WTC11 (cell line): ENCODE measurements around the gene IFT20. TPM values are rescaled to one million over a fixed set of nuclear protein-coding genes. Genes with fewer than 3 reads are reported as not detected.
A peak's percentile ranks its signal among the peaks of the same experiment; 100 is the strongest.

ENCODE experiments used
- ATAC-seq: fragments of 200-7000 bp; cut with Tn5 transposase; 2 replicates; pipeline ENCODE4 v1.10.0; 2021; ENCODE audit warnings: mild to moderate bottlenecking, moderate library complexity
- CTCF ChIA-PET: fragments of 300-600 bp; sonication (Branson Sonifier 250); formaldehyde crosslinking; loops from one replicate; lab custom pipeline; 2021; ENCODE audit warnings: antibody characterized with exemption; lab: Charles Lee
- POLR2A ChIA-PET: fragments of 350-600 bp; sonication (Branson Sonifier 250); formaldehyde crosslinking; loops from one replicate; lab custom pipeline; 2021; ENCODE audit warnings: antibody characterized with exemption; lab: Charles Lee
- DNase-seq: peaks from one replicate; pipeline ENCODE4 v3.0.0; 2021; ENCODE audit warnings: low spot score
- H3K27ac Mint-ChIP-seq: 2 replicates; pipeline ENCODE4 v1.8.0; 2021; ENCODE audit warnings: mixed read lengths
- H3K27me3 Mint-ChIP-seq: 2 replicates; pipeline ENCODE4 v1.8.0; 2021; ENCODE audit warnings: low read depth, mild to moderate bottlenecking, moderate library complexity, mixed read lengths
- H3K36me3 Mint-ChIP-seq: 2 replicates; pipeline ENCODE4 v1.8.0; 2021; ENCODE audit warnings: mixed read lengths
- H3K4me1 Mint-ChIP-seq: 2 replicates; pipeline ENCODE4 v1.8.0; 2022; ENCODE audit warnings: mixed read lengths
- H3K4me3 Mint-ChIP-seq: 2 replicates; pipeline ENCODE4 v1.8.0; 2021; ENCODE audit warnings: mild to moderate bottlenecking, moderate library complexity, mixed read lengths
- H3K9me3 Mint-ChIP-seq: 2 replicates; pipeline ENCODE4 v1.8.0; 2021; ENCODE audit warnings: mixed read lengths
- CBFB ChIP-seq: sonication (generic); formaldehyde crosslinking; IDR thresholded peaks from 2 replicates; pipeline ENCODE4 v1.8.1; 2022; ENCODE audit warnings: mild to moderate bottlenecking, low read depth, missing genetic modification reagents
- CREB1 ChIP-seq: sonication (generic); formaldehyde crosslinking; IDR thresholded peaks from 2 replicates; pipeline ENCODE4 v1.8.0; 2023; ENCODE audit warnings: mild to moderate bottlenecking, missing genetic modification reagents
- ELF4 ChIP-seq: sonication (generic); formaldehyde crosslinking; IDR thresholded peaks from 2 replicates; pipeline ENCODE4 v1.8.1; 2022; ENCODE audit warnings: low read depth, mild to moderate bottlenecking, moderate library complexity, missing genetic modification reagents
- ESRRA ChIP-seq: sonication (generic); formaldehyde crosslinking; IDR thresholded peaks from 2 replicates; pipeline ENCODE4 v1.8.1; 2022; ENCODE audit warnings: mild to moderate bottlenecking, missing genetic modification reagents, borderline replicate concordance
- GABPB1 ChIP-seq: sonication (generic); formaldehyde crosslinking; IDR thresholded peaks from 2 replicates; pipeline ENCODE4 v1.8.1; 2023; ENCODE audit warnings: mild to moderate bottlenecking, missing genetic modification reagents
- HMGA2 ChIP-seq: fragments of 250-450 bp; sonication (Bioruptor Pico); IDR thresholded peaks from 2 replicates; pipeline ENCODE4 v1.4.0; 2021; ENCODE audit warnings: mild to moderate bottlenecking, moderate library complexity
- JAZF1 ChIP-seq: fragments of 250-450 bp; sonication (Bioruptor Pico); IDR thresholded peaks from 2 replicates; pipeline ENCODE4 v1.9.0; 2021; ENCODE audit warnings: moderate library complexity, mild to moderate bottlenecking, inconsistent platforms
- JUN ChIP-seq: sonication (generic); formaldehyde crosslinking; IDR thresholded peaks from 2 replicates; pipeline ENCODE4 v1.8.0; 2023; ENCODE audit warnings: mild to moderate bottlenecking, missing genetic modification reagents
- NFE2L1 ChIP-seq: sonication (generic); formaldehyde crosslinking; IDR thresholded peaks from 2 replicates; pipeline ENCODE4 v1.8.1; 2023; ENCODE audit warnings: missing genetic modification reagents
- NR3C1 ChIP-seq: sonication (generic); formaldehyde crosslinking; conservative IDR thresholded peaks from 2 replicates; pipeline ENCODE4 v1.8.1; 2023; ENCODE audit warnings: low read depth, mild to moderate bottlenecking, missing genetic modification reagents
- PRRX2 ChIP-seq: fragments of 250-450 bp; sonication (Bioruptor Pico); IDR thresholded peaks from 2 replicates; pipeline ENCODE4 v1.8.0; 2021; ENCODE audit warnings: mild to moderate bottlenecking
- SMAD4 ChIP-seq: sonication (generic); formaldehyde crosslinking; IDR thresholded peaks from 2 replicates; pipeline ENCODE4 v1.8.0; 2022; ENCODE audit warnings: mild to moderate bottlenecking, missing genetic modification reagents
- SOX15 ChIP-seq: fragments of 250-450 bp; sonication (Bioruptor Pico); IDR thresholded peaks from 2 replicates; pipeline ENCODE4 v1.9.0; 2021; ENCODE audit warnings: mild to moderate bottlenecking
- ZBTB21 ChIP-seq: sonication (generic); formaldehyde crosslinking; IDR thresholded peaks from 2 replicates; pipeline ENCODE4 v1.8.1; 2023; ENCODE audit warnings: mild to moderate bottlenecking, missing genetic modification reagents, borderline replicate concordance
- ZNF396 ChIP-seq: fragments of 250-450 bp; sonication (Bioruptor Pico); IDR thresholded peaks from 2 replicates; pipeline ENCODE4 v1.8.0; 2021; ENCODE audit warnings: mild to moderate bottlenecking, moderate library complexity, borderline replicate concordance
- total RNA-seq: library from RNA; stranded (reverse); gene quantifications from 3 replicates; pipeline ENCODE4 v1.2.3, GENCODE V29; 2021
- TF ChIP-seq, protein P1 (sequence below): sonication (generic); formaldehyde crosslinking; IDR thresholded peaks from 2 replicates; pipeline ENCODE4 v1.8.0; 2023; ENCODE audit warnings: missing genetic modification reagents, mild to moderate bottlenecking, borderline replicate concordance
- TF ChIP-seq, protein P2 (sequence below): sonication (generic); formaldehyde crosslinking; IDR thresholded peaks from 2 replicates; pipeline ENCODE4 v1.8.0; 2022; ENCODE audit warnings: mild to moderate bottlenecking, missing genetic modification reagents
- TF ChIP-seq, protein P3 (sequence below): sonication (generic); formaldehyde crosslinking; IDR thresholded peaks from 2 replicates; pipeline ENCODE4 v1.8.0; 2023; ENCODE audit warnings: missing genetic modification reagents
- TF ChIP-seq, protein P4 (sequence below): sonication (generic); formaldehyde crosslinking; IDR thresholded peaks from 2 replicates; pipeline ENCODE4 v1.8.0; 2023; ENCODE audit warnings: mild to moderate bottlenecking, missing genetic modification reagents
- TF ChIP-seq, protein P5 (sequence below): sonication (generic); formaldehyde crosslinking; IDR thresholded peaks from 2 replicates; pipeline ENCODE4 v1.8.1; 2023; ENCODE audit warnings: mild to moderate bottlenecking, moderate library complexity, missing genetic modification reagents
- TF ChIP-seq, protein P6 (sequence below): sonication (generic); formaldehyde crosslinking; IDR thresholded peaks from 2 replicates; pipeline ENCODE4 v1.8.1; 2023; ENCODE audit warnings: mild to moderate bottlenecking, missing genetic modification reagents, moderate library complexity

Gene IFT20
- total RNA-seq, 1 experiment from 2014 or later = 17.6 TPM

DNA sequence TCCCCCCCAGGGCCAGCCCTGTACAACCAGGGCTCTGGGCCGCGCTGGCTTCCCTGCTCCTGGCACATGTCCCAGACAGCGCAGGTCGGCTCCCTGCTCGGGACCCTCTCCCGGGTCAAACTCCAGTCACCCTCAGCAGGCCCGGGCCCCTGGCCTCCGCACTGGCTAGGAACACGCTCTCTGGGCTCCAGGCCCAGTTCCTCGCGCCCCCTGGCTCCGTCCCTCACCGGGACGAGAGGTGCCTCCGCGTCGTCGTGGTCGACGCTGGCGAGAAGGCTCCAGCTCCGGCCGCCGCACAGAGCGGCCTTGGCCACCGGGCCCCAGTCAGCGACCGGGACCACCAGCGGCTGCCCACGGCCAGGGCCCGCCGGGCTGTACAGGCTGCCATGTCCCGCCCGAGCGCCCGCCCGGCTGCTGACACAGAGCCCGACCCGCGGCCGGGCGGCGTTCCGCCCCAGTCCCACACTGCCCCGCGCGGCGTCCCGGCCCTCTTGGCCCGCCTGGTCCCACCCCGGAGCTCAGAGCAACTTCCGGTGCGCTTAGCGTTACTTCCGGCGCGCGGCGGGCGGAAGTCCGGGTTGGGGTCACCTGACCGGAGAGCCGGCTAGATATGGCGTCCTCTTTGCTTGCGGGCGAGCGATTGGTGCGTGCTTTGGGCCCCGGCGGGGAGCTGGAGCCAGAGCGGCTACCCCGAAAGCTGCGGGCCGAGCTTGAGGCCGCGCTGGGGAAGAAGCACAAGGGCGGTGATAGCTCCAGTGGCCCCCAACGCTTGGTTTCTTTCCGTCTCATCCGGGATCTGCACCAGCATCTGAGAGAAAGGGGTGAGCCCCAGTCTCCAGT is 22.0 kb upstream of the IFT20 start, which contains the start of gene POLDIP2 (continued):
- TF ChIP-seq, protein P1, sequence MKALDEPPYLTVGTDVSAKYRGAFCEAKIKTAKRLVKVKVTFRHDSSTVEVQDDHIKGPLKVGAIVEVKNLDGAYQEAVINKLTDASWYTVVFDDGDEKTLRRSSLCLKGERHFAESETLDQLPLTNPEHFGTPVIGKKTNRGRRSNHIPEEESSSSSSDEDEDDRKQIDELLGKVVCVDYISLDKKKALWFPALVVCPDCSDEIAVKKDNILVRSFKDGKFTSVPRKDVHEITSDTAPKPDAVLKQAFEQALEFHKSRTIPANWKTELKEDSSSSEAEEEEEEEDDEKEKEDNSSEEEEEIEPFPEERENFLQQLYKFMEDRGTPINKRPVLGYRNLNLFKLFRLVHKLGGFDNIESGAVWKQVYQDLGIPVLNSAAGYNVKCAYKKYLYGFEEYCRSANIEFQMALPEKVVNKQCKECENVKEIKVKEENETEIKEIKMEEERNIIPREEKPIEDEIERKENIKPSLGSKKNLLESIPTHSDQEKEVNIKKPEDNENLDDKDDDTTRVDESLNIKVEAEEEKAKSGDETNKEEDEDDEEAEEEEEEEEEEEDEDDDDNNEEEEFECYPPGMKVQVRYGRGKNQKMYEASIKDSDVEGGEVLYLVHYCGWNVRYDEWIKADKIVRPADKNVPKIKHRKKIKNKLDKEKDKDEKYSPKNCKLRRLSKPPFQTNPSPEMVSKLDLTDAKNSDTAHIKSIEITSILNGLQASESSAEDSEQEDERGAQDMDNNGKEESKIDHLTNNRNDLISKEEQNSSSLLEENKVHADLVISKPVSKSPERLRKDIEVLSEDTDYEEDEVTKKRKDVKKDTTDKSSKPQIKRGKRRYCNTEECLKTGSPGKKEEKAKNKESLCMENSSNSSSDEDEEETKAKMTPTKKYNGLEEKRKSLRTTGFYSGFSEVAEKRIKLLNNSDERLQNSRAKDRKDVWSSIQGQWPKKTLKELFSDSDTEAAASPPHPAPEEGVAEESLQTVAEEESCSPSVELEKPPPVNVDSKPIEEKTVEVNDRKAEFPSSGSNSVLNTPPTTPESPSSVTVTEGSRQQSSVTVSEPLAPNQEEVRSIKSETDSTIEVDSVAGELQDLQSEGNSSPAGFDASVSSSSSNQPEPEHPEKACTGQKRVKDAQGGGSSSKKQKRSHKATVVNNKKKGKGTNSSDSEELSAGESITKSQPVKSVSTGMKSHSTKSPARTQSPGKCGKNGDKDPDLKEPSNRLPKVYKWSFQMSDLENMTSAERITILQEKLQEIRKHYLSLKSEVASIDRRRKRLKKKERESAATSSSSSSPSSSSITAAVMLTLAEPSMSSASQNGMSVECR = no peak; the same call in 1 of the 2 replicates
- no peak for TF ChIP-seq CBFB
- peak; percentile 95 for TF ChIP-seq GABPB1 (CRISPR knock-in tag)
- TF ChIP-seq NR3C1 (CRISPR knock-in tag) = 0 out of 2 replicates have a peak, but pooled peaks have one; percentile 20
- TF ChIP-seq NFE2L1 (CRISPR knock-in tag) = no peak
- no peak for TF ChIP-seq JAZF1

DNA sequence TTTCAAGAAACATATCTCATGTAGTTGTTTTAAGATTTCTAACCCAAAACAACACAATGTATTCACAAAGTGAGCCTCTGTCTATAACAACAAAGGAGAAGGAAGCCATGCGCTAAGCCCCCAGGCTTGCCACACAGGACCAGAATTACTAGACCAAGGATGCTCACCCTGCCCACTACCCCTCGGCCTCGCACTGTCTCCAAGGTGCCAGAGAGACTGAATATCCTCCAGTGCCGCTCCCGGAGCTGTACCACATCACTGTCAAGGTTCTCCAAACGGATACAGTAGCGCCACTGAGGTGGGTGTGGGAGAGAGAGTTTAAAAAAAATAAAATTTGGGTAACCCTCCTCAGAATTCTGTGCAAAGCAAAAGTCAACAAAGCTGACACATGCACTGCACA is 15.0 kb upstream of the IFT20 start:
- Mint-ChIP-seq H3K9me3 (no peaks in the 10 kb centered on the region), H3K27ac (no peak overlapping the region), H3K27me3 (no peaks in the 10 kb centered on the region), H3K4me1 (peaks cover 6% of the 10 kb centered on the region; the same call in 1 of the 2 replicates), H3K4me3 (no peak overlapping the region), H3K36me3 (peaks cover 70% of the 10 kb centered on the region)
- no peak for ATAC-seq
- ChIA-PET CTCF (interaction anchor here (1.0 kb wide), 1 partner anchor 15 kb away, joined by 3 read pairs; the partner anchor contains the start of genes IFT20 and TNFAIP1), POLR2A (no interaction called here)
- no peak for DNase-seq
- TF ChIP-seq, protein P2, sequence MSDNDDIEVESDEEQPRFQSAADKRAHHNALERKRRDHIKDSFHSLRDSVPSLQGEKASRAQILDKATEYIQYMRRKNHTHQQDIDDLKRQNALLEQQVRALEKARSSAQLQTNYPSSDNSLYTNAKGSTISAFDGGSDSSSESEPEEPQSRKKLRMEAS (CRISPR knock-in tag) = no peak
- TF ChIP-seq CREB1 (CRISPR knock-in tag) (no peak), ESRRA (no peak), NFE2L1 (CRISPR knock-in tag) (no peak), PRRX2 (CRISPR knock-in tag) (no peak), ZNF396 (CRISPR knock-in tag) (no peak), HMGA2 (no peak), SMAD4 (CRISPR knock-in tag) (no peak), JUN (CRISPR knock-in tag) (no peak), SOX15 (CRISPR knock-in tag) (no peak), ELF4 (no peak), ZBTB21 (CRISPR knock-in tag) (no peak)
- TF ChIP-seq, protein P3, sequence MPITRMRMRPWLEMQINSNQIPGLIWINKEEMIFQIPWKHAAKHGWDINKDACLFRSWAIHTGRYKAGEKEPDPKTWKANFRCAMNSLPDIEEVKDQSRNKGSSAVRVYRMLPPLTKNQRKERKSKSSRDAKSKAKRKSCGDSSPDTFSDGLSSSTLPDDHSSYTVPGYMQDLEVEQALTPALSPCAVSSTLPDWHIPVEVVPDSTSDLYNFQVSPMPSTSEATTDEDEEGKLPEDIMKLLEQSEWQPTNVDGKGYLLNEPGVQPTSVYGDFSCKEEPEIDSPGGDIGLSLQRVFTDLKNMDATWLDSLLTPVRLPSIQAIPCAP (CRISPR knock-in tag) = no peak
- TF ChIP-seq, protein P4, sequence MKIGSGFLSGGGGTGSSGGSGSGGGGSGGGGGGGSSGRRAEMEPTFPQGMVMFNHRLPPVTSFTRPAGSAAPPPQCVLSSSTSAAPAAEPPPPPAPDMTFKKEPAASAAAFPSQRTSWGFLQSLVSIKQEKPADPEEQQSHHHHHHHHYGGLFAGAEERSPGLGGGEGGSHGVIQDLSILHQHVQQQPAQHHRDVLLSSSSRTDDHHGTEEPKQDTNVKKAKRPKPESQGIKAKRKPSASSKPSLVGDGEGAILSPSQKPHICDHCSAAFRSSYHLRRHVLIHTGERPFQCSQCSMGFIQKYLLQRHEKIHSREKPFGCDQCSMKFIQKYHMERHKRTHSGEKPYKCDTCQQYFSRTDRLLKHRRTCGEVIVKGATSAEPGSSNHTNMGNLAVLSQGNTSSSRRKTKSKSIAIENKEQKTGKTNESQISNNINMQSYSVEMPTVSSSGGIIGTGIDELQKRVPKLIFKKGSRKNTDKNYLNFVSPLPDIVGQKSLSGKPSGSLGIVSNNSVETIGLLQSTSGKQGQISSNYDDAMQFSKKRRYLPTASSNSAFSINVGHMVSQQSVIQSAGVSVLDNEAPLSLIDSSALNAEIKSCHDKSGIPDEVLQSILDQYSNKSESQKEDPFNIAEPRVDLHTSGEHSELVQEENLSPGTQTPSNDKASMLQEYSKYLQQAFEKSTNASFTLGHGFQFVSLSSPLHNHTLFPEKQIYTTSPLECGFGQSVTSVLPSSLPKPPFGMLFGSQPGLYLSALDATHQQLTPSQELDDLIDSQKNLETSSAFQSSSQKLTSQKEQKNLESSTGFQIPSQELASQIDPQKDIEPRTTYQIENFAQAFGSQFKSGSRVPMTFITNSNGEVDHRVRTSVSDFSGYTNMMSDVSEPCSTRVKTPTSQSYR (CRISPR knock-in tag) = no peak
- TF ChIP-seq, protein P5, sequence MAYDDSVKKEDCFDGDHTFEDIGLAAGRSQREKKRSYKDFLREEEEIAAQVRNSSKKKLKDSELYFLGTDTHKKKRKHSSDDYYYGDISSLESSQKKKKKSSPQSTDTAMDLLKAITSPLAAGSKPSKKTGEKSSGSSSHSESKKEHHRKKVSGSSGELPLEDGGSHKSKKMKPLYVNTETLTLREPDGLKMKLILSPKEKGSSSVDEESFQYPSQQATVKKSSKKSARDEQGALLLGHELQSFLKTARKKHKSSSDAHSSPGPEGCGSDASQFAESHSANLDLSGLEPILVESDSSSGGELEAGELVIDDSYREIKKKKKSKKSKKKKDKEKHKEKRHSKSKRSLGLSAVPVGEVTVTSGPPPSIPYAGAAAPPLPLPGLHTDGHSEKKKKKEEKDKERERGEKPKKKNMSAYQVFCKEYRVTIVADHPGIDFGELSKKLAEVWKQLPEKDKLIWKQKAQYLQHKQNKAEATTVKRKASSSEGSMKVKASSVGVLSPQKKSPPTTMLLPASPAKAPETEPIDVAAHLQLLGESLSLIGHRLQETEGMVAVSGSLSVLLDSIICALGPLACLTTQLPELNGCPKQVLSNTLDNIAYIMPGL = no peak
- TF ChIP-seq, protein P6, sequence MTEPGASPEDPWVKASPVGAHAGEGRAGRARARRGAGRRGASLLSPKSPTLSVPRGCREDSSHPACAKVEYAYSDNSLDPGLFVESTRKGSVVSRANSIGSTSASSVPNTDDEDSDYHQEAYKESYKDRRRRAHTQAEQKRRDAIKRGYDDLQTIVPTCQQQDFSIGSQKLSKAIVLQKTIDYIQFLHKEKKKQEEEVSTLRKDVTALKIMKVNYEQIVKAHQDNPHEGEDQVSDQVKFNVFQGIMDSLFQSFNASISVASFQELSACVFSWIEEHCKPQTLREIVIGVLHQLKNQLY (CRISPR knock-in tag) = no peak
